NCI-H2227 (cell line): Measurements from ENCODE around the gene MZB1.
"Not testable (repeated sequence)": the region's sequence is repeated elsewhere in the genome, so short reads cannot be mapped to it uniquely, and the experiment has no call there.

ENCODE experiments used
- DNase-seq: peaks from one replicate; lab custom pipeline; 2025; ENCODE audit not compliant: unreplicated experiment; lab: John Stamatoyannopoulos, UW

The MZB1 gene

GRCh38 chr5:139392678-139393496, 3.2 kb upstream of the MZB1 start:
- no peak for DNase-seq

GRCh38 chr5:139392324-139392677, 2.6 kb upstream of the MZB1 start:
- DNase-seq: no peak

GRCh38 chr5:139391570-139392323, 2.0 kb upstream of the MZB1 start:
- DNase-seq: no peak

- no peak for DNase-seq
Observed at GRCh38 chr5:139390639-139391569, 1.2 kb upstream of the MZB1 start.

GRCh38 chr5:139388198-139388821, 1.4 kb downstream of the MZB1 start:
- DNase-seq: no peak

GRCh38 chr5:139387611-139388197, 2.0 kb downstream of the MZB1 start:
- no peak for DNase-seq

GRCh38 chr5:139386956-139387355, 2.8 kb downstream of the MZB1 start:
- not testable (repeated sequence) for DNase-seq

- DNase-seq: no peak
Observed at GRCh38 chr5:139386050-139386438, 3.7 kb downstream of the MZB1 start.

- no peak for DNase-seq
Observed at GRCh38 chr5:139385061-139386049, 4.4 kb downstream of the MZB1 start.

GRCh38 chr5:139384591-139385051, 5.1 kb downstream of the MZB1 start:
- no peak for DNase-seq

GRCh38 chr5:139383993-139384590, 5.6 kb downstream of the MZB1 start:
- DNase-seq: no peak

GRCh38 chr5:139383275-139383992, 6.3 kb downstream of the MZB1 start, which contains the start of gene SLC23A1:
Gene SLC23A1, minus strand, starts transcription at chr5:139383297. Its CDS starts 44 bp downstream, at chr5:139383253.
- no peak for DNase-seq

GRCh38 chr5:139382807-139383206, 6.9 kb downstream of the MZB1 start:
- no peak for DNase-seq

- no peak for DNase-seq
Observed at GRCh38 chr5:139381837-139382761, 7.6 kb downstream of the MZB1 start.

GRCh38 chr5:139379626-139380449, 9.9 kb downstream of the MZB1 start:
- no peak for DNase-seq

GRCh38 chr5:139378941-139379361, 10.8 kb downstream of the MZB1 start:
- no peak for DNase-seq
